ENCODE data around the gene PRRT2. TPM values are rescaled to one million over a fixed set of nuclear protein-coding genes. Genes with fewer than 3 reads are reported as not detected.

PRRT2 gene
- total RNA-seq = 1 to 10 TPM; 2.9 to 3.9 (median 3.5) TPM

- TF ChIP-seq POLR2A (IDR thresholded peaks at IDR 0.05) = no peak
- TF ChIP-seq, protein P1, sequence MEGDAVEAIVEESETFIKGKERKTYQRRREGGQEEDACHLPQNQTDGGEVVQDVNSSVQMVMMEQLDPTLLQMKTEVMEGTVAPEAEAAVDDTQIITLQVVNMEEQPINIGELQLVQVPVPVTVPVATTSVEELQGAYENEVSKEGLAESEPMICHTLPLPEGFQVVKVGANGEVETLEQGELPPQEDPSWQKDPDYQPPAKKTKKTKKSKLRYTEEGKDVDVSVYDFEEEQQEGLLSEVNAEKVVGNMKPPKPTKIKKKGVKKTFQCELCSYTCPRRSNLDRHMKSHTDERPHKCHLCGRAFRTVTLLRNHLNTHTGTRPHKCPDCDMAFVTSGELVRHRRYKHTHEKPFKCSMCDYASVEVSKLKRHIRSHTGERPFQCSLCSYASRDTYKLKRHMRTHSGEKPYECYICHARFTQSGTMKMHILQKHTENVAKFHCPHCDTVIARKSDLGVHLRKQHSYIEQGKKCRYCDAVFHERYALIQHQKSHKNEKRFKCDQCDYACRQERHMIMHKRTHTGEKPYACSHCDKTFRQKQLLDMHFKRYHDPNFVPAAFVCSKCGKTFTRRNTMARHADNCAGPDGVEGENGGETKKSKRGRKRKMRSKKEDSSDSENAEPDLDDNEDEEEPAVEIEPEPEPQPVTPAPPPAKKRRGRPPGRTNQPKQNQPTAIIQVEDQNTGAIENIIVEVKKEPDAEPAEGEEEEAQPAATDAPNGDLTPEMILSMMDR (IDR thresholded peaks at IDR 0.05) = no peak
- no peak for TF ChIP-seq POLR2AphosphoS5 (IDR thresholded peaks at IDR 0.05)
- peaks cover 8 to 23% of the 10 kb centered on the region in 2 donors for H3K4me1 ChIP-seq
- H3K4me3 ChIP-seq = peak within 1 kb of the TSS; percentile 42 to 70 (median 59)
- H3K27me3 ChIP-seq = no peaks in the 10 kb centered on the region
- no peak for DNase-seq (ENCODE audit: low spot score in 2 of 2)
- H3K9me3 ChIP-seq = no peaks in the 10 kb centered on the region
- no peaks in the 10 kb centered on the region for H3K36me3 ChIP-seq
- peak within 1 kb of the TSS; percentile 89 to 99 for H3K27ac ChIP-seq
- intact Hi-C loops (cut with DNase I; ENCODE audit: low total_unique reads) = no loop called here
Measured at GRCh38 chr16:29811896-29812665, at the start of gene PRRT2. Gene PRRT2, plus strand, starts transcription at chr16:29812193. Its CDS starts 862 bp downstream, at chr16:29813055.

GRCh38 chr16:29763326-29763725 is 48.7 kb upstream of the PRRT2 start:
- no peaks in the 10 kb centered on the region for H3K36me3 ChIP-seq
- H3K9me3 ChIP-seq = no peaks in the 10 kb centered on the region
- intact Hi-C loops (cut with DNase I; ENCODE audit: low total_unique reads) = no loop called here
- H3K4me1 ChIP-seq = no peaks in the 10 kb centered on the region
- TF ChIP-seq, protein P1 (IDR thresholded peaks at IDR 0.05) = no peak
- TF ChIP-seq POLR2AphosphoS5 (IDR thresholded peaks at IDR 0.05) = no peak
- TF ChIP-seq POLR2A (IDR thresholded peaks at IDR 0.05) = no peak
- no peak for DNase-seq (ENCODE audit: low spot score in 2 of 2)
- no peaks in the 10 kb centered on the region for H3K27me3 ChIP-seq
- no peak overlapping the region for H3K4me3 ChIP-seq
- H3K27ac ChIP-seq = no peak overlapping the region

GRCh38 chr16:29765167-29766032 is 46.6 kb upstream of the PRRT2 start:
- H3K9me3 ChIP-seq = no peaks in the 10 kb centered on the region
- no peaks in the 10 kb centered on the region for H3K4me1 ChIP-seq
- H3K36me3 ChIP-seq = no peaks in the 10 kb centered on the region
- no peak overlapping the region for H3K27ac ChIP-seq
- intact Hi-C loops (cut with DNase I; ENCODE audit: low total_unique reads) = no loop called here
- TF ChIP-seq POLR2AphosphoS5 (IDR thresholded peaks at IDR 0.05) (no peak), POLR2A (IDR thresholded peaks at IDR 0.05) (no peak)
- TF ChIP-seq, protein P1 (IDR thresholded peaks at IDR 0.05) = no peak
- H3K27me3 ChIP-seq = no peaks in the 10 kb centered on the region
- no peak for DNase-seq (ENCODE audit: low spot score in 2 of 2)
- H3K4me3 ChIP-seq = no peak overlapping the region

DNA sequence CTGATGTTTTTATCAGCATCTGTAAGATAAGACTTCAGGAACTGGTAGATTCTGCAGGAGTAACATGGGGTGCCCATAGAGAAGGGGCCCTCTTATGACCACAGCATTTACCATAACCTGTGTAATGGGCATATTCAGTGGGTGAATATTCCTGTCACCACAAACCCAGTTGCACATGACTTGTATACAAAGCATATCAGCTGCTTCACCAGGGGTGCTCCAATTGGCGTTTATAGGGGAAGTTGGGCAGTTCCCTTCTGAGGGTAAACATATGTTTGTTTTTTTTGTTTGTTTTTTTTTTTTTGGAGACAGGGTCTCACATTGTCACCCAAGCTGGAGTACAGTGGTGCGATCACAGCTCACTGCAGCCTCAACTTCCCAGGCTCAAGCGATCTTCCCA is 45.4 kb upstream of the PRRT2 start:
- H3K27ac ChIP-seq = no peak overlapping the region
- H3K36me3 ChIP-seq = no peaks in the 10 kb centered on the region
- intact Hi-C loops (cut with DNase I; ENCODE audit: low total_unique reads) = no loop called here
- H3K9me3 ChIP-seq = no peaks in the 10 kb centered on the region
- H3K4me3 ChIP-seq = no peak overlapping the region
- no peaks in the 10 kb centered on the region for H3K4me1 ChIP-seq
- DNase-seq (ENCODE audit: low spot score in 2 of 2) = no peak
- no peaks in the 10 kb centered on the region for H3K27me3 ChIP-seq
- TF ChIP-seq, protein P1 (IDR thresholded peaks at IDR 0.05) = no peak
- TF ChIP-seq POLR2AphosphoS5 (IDR thresholded peaks at IDR 0.05) (no peak), POLR2A (IDR thresholded peaks at IDR 0.05) (no peak)

GRCh38 chr16:29767062-29767461 is 44.9 kb upstream of the PRRT2 start:
- H3K4me1 ChIP-seq = no peaks in the 10 kb centered on the region
- H3K36me3 ChIP-seq = no peaks in the 10 kb centered on the region
- H3K9me3 ChIP-seq = no peaks in the 10 kb centered on the region
- TF ChIP-seq POLR2AphosphoS5 (IDR thresholded peaks at IDR 0.05) = no peak
- TF ChIP-seq POLR2A (IDR thresholded peaks at IDR 0.05) = no peak
- TF ChIP-seq, protein P1 (IDR thresholded peaks at IDR 0.05) = no peak
- no peak overlapping the region for H3K4me3 ChIP-seq
- H3K27ac ChIP-seq = no peak overlapping the region
- no peak for DNase-seq (ENCODE audit: low spot score in 2 of 2)
- H3K27me3 ChIP-seq = no peaks in the 10 kb centered on the region
- intact Hi-C loops (cut with DNase I; ENCODE audit: low total_unique reads) = no loop called here

Measured in breast epithelium (tissue), 4 donors.